Liver (tissue), 9 donors: ENCODE results near the gene SPAG16. TPM values are rescaled to one million over a fixed set of nuclear protein-coding genes. Genes with fewer than 3 reads are reported as not detected.

Source experiments
- DNase-seq: peaks from one replicate; pipeline ENCODE4 v3.0.0-alpha.2; 2017; ENCODE audit warnings: low spot score
- H3K27ac ChIP-seq, 2 donors: one replicate each; pipeline ENCODE4 v1.7.0; 2013; ENCODE audit warnings: inconsistent platforms in 2 of 2, low read length in 2 of 2, control low read depth in 1 of 2, low read depth in 1 of 2, mild to moderate bottlenecking in 1 of 2
- H3K27me3 ChIP-seq, 4 donors: one replicate each; pipeline versions ENCODE4 v1.6.1 to v1.7.0; 2013; ENCODE audit warnings: low read length in 3 of 4, inconsistent platforms in 1 of 4, mild to moderate bottlenecking in 1 of 4, moderate library complexity in 1 of 4; ENCODE audit not compliant: control insufficient read depth in 4 of 4, insufficient read depth in 4 of 4
- H3K36me3 ChIP-seq, 4 donors: one replicate each; pipeline versions ENCODE4 v1.6.1 to v1.7.0; 2013; ENCODE audit warnings: low read length in 3 of 4, mild to moderate bottlenecking in 3 of 4, low read depth in 1 of 4, moderate library complexity in 1 of 4; ENCODE audit not compliant: control insufficient read depth in 4 of 4, insufficient read depth in 3 of 4
- H3K4me1 ChIP-seq, 4 donors: one replicate each; pipeline versions ENCODE4 v1.6.1 to v1.7.0; 2013; ENCODE audit warnings: low read length in 3 of 4, mild to moderate bottlenecking in 3 of 4, moderate library complexity in 1 of 4; ENCODE audit not compliant: control insufficient read depth in 4 of 4, insufficient read depth in 4 of 4
- H3K4me3 ChIP-seq, 3 donors: one replicate each; pipeline versions ENCODE4 v1.6.1 to v1.7.0; 2013; ENCODE audit warnings: low read length in 3 of 3, control low read depth in 1 of 3, low read depth in 1 of 3, mild to moderate bottlenecking in 1 of 3
- H3K9ac ChIP-seq, 2 donors: one replicate each; pipeline ENCODE4 v1.7.0; 2013; ENCODE audit warnings: low read length in 2 of 2, mild to moderate bottlenecking in 2 of 2, moderate library complexity in 2 of 2, control low read depth in 1 of 2, low read depth in 1 of 2
- H3K9me3 ChIP-seq, 4 donors: one replicate each; pipeline versions ENCODE4 v1.6.1 to v1.7.0; 2013; ENCODE audit warnings: low read length in 3 of 4; ENCODE audit not compliant: control insufficient read depth in 4 of 4
- EGR1 ChIP-seq, 2 donors: IDR thresholded peaks; 2 replicates each; pipeline ENCODE4 v1.6.1; 2016 to 2018; ENCODE audit warnings: antibody characterized with exemption in 2 of 2, low read depth in 2 of 2
- FOXA2 ChIP-seq: IDR thresholded peaks from 2 replicates; pipeline ENCODE4 v1.6.1; 2016; ENCODE audit warnings: antibody characterized with exemption
- GABPA ChIP-seq, 2 donors: IDR thresholded peaks in 1 of 2; conservative IDR thresholded peaks in 1 of 2; 2 replicates each; pipeline ENCODE4 v1.6.1; 2016; ENCODE audit warnings: antibody characterized with exemption in 2 of 2, mild to moderate bottlenecking in 1 of 2, moderate library complexity in 1 of 2
- HNF4A ChIP-seq, 2 donors: conservative IDR thresholded peaks; 2 replicates each; pipeline ENCODE4 v1.6.1; 2016; ENCODE audit warnings: antibody characterized with exemption in 2 of 2, mild to moderate bottlenecking in 2 of 2
- HNF4G ChIP-seq: IDR thresholded peaks from 2 replicates; pipeline ENCODE4 v1.6.1; 2016; ENCODE audit warnings: antibody characterized with exemption
- JUND ChIP-seq, 2 donors: IDR thresholded peaks; 2 replicates each; pipeline ENCODE4 v1.6.1; 2016; ENCODE audit warnings: antibody characterized with exemption in 2 of 2
- MAX ChIP-seq: IDR thresholded peaks from 2 replicates; pipeline ENCODE4 v1.6.1; 2016; ENCODE audit warnings: antibody characterized with exemption
- NR2F2 ChIP-seq: IDR thresholded peaks from 2 replicates; pipeline ENCODE4 v1.6.1; 2016; ENCODE audit warnings: antibody characterized with exemption
- RAD21 ChIP-seq, 2 donors: IDR thresholded peaks; 2 replicates each; pipeline ENCODE4 v1.6.1; 2016; ENCODE audit warnings: antibody characterized with exemption in 2 of 2, mild to moderate bottlenecking in 2 of 2
- RXRA ChIP-seq, 2 donors: IDR thresholded peaks; 2 replicates each; pipeline ENCODE4 v1.6.1; 2017 to 2018; ENCODE audit warnings: antibody characterized with exemption in 2 of 2, mild to moderate bottlenecking in 1 of 2
- SP1 ChIP-seq: IDR thresholded peaks from 2 replicates; pipeline ENCODE4 v1.6.1; 2018; ENCODE audit warnings: antibody characterized with exemption, mild to moderate bottlenecking
- TAF1 ChIP-seq: conservative IDR thresholded peaks from 2 replicates; pipeline ENCODE4 v1.6.1; 2016; ENCODE audit warnings: antibody characterized with exemption, mild to moderate bottlenecking
- YY1 ChIP-seq: IDR thresholded peaks from 2 replicates; pipeline ENCODE4 v1.6.1; 2016; ENCODE audit warnings: antibody characterized with exemption, mild to moderate bottlenecking
- WGBS: extraction: QIAGEN DNeasy Blood & Tissue Kit; methylation state at CpG from one replicate; pipeline ENCODE4 v1.1.7; 2013; 5-methylcytosine and 5-hydroxymethylcytosine counted together
- polyA plus RNA-seq, 2 donors: library from polyadenylated mRNA; stranded (reverse) in 1 of 2; unstranded in 1 of 2; fragments of 200-250 nt in 1 of 2; fragments of >200 nt in 1 of 2; fragmentation: Nextera tagmentation in 1 of 2; extraction: Ambion mirVana in 1 of 2; gene quantifications; one replicate each; pipeline versions ENCODE4 v1.2.1 to v1.2.3, GENCODE V29; 2013 to 2015
- total RNA-seq, 2 donors: library from RNA; depleted of rRNA; stranded (reverse); fragments of >200 nt; gene quantifications; one replicate each; pipeline ENCODE4 v1.2.3, GENCODE V29; 2014
- TF ChIP-seq, protein P1 (sequence below): IDR thresholded peaks from 2 replicates; pipeline ENCODE4 v1.6.1; 2016; ENCODE audit warnings: antibody characterized with exemption, mild to moderate bottlenecking
- TF ChIP-seq, protein P2 (sequence below): IDR thresholded peaks from 2 replicates; pipeline ENCODE4 v1.6.1; 2016; ENCODE audit warnings: antibody characterized with exemption
- TF ChIP-seq, protein P3 (sequence below): fragments of 150-350 bp; IDR thresholded peaks from 2 replicates; pipeline ENCODE4 v1.5.1; 2017; ENCODE audit warnings: improper control_type of control experiment, low read depth, low read length; ENCODE audit not compliant: missing input control
- TF ChIP-seq, protein P4 (sequence below): IDR thresholded peaks from 2 replicates; pipeline ENCODE4 v1.6.1; 2016; ENCODE audit warnings: antibody characterized with exemption
- donor health status: healthy.
- donor health status: healthy.
- donor health status: healthy.
- donor health status: healthy.
- donor health status: healthy.

The SPAG16 gene
- total and polyA plus RNA-seq, 4 donors, result 6.4 to 12.7 (median 11.4) TPM

GRCh38 chr2:214076527-214076926 lies 792.3 kb downstream of the SPAG16 start:
- no peak overlapping the region for H3K9ac ChIP-seq
- TF ChIP-seq YY1, result no peak
- TF ChIP-seq, protein P1, sequence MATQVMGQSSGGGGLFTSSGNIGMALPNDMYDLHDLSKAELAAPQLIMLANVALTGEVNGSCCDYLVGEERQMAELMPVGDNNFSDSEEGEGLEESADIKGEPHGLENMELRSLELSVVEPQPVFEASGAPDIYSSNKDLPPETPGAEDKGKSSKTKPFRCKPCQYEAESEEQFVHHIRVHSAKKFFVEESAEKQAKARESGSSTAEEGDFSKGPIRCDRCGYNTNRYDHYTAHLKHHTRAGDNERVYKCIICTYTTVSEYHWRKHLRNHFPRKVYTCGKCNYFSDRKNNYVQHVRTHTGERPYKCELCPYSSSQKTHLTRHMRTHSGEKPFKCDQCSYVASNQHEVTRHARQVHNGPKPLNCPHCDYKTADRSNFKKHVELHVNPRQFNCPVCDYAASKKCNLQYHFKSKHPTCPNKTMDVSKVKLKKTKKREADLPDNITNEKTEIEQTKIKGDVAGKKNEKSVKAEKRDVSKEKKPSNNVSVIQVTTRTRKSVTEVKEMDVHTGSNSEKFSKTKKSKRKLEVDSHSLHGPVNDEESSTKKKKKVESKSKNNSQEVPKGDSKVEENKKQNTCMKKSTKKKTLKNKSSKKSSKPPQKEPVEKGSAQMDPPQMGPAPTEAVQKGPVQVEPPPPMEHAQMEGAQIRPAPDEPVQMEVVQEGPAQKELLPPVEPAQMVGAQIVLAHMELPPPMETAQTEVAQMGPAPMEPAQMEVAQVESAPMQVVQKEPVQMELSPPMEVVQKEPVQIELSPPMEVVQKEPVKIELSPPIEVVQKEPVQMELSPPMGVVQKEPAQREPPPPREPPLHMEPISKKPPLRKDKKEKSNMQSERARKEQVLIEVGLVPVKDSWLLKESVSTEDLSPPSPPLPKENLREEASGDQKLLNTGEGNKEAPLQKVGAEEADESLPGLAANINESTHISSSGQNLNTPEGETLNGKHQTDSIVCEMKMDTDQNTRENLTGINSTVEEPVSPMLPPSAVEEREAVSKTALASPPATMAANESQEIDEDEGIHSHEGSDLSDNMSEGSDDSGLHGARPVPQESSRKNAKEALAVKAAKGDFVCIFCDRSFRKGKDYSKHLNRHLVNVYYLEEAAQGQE, result no peak
- no peak for TF ChIP-seq HNF4A (conservative IDR thresholded peaks at IDR 0.05)
- no peak for TF ChIP-seq RXRA (IDR thresholded peaks at IDR 0.05)
- TF ChIP-seq, protein P2, sequence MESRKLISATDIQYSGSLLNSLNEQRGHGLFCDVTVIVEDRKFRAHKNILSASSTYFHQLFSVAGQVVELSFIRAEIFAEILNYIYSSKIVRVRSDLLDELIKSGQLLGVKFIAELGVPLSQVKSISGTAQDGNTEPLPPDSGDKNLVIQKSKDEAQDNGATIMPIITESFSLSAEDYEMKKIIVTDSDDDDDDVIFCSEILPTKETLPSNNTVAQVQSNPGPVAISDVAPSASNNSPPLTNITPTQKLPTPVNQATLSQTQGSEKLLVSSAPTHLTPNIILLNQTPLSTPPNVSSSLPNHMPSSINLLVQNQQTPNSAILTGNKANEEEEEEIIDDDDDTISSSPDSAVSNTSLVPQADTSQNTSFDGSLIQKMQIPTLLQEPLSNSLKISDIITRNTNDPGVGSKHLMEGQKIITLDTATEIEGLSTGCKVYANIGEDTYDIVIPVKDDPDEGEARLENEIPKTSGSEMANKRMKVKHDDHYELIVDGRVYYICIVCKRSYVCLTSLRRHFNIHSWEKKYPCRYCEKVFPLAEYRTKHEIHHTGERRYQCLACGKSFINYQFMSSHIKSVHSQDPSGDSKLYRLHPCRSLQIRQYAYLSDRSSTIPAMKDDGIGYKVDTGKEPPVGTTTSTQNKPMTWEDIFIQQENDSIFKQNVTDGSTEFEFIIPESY, result no peak
- TF ChIP-seq FOXA2, result no peak
- TF ChIP-seq, protein P3, sequence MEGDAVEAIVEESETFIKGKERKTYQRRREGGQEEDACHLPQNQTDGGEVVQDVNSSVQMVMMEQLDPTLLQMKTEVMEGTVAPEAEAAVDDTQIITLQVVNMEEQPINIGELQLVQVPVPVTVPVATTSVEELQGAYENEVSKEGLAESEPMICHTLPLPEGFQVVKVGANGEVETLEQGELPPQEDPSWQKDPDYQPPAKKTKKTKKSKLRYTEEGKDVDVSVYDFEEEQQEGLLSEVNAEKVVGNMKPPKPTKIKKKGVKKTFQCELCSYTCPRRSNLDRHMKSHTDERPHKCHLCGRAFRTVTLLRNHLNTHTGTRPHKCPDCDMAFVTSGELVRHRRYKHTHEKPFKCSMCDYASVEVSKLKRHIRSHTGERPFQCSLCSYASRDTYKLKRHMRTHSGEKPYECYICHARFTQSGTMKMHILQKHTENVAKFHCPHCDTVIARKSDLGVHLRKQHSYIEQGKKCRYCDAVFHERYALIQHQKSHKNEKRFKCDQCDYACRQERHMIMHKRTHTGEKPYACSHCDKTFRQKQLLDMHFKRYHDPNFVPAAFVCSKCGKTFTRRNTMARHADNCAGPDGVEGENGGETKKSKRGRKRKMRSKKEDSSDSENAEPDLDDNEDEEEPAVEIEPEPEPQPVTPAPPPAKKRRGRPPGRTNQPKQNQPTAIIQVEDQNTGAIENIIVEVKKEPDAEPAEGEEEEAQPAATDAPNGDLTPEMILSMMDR, result no peak
- no peak for TF ChIP-seq SP1
- no peak for TF ChIP-seq MAX
- TF ChIP-seq, protein P4, sequence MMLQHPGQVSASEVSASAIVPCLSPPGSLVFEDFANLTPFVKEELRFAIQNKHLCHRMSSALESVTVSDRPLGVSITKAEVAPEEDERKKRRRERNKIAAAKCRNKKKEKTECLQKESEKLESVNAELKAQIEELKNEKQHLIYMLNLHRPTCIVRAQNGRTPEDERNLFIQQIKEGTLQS, result no peak
- no peak for TF ChIP-seq EGR1 (IDR thresholded peaks at IDR 0.05; ENCODE audit: low read depth in 2 of 2)
- TF ChIP-seq GABPA (IDR thresholded peaks at IDR 0.05 in 1 of 2, conservative IDR thresholded peaks at IDR 0.05 in 1 of 2), result no peak
- TF ChIP-seq TAF1, result no peak
- TF ChIP-seq JUND (IDR thresholded peaks at IDR 0.05), result no peak
- TF ChIP-seq NR2F2, result no peak
- no peak for TF ChIP-seq HNF4G
- no peaks in the 10 kb centered on the region for H3K27me3 ChIP-seq
- no peaks in the 10 kb centered on the region for H3K4me1 ChIP-seq
- H3K4me3 ChIP-seq, result no peak overlapping the region
- H3K27ac ChIP-seq, result no peak overlapping the region
- no peaks in the 10 kb centered on the region for H3K36me3 ChIP-seq
- DNase-seq, result no peak
- H3K9me3 ChIP-seq, result peaks cover 0 to 1% (median 0%) of the 10 kb centered on the region in 4 donors
- 38% methylated on average over 1 of the region's 1 CpG for WGBS

DNA sequence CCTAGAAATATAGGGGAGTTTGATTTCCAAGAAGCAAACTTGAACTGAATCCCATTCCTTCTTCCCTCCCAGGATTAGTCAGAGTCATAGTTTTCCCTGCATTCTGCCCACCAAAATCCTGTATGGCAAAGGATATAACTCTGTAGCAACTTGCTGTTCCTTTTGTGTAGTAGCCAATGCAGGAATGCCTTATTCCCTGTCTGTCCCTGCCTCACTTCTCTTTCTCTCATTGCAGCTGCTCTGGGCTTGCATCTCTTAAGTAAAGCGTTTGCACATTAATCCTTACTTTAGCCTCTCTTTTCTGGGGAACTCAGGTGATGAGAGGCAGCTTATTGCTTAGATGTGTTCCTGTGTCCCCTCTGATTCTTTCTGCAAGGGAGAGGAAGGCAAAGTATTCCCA lies 793.5 kb downstream of the SPAG16 start:
- peaks cover 0 to 1% (median 0%) of the 10 kb centered on the region in 4 donors for H3K9me3 ChIP-seq
- TF ChIP-seq, protein P3, result no peak
- no peak for TF ChIP-seq TAF1
- TF ChIP-seq RAD21 (IDR thresholded peaks at IDR 0.05), result no peak
- TF ChIP-seq HNF4G, result no peak
- no peak for TF ChIP-seq JUND (IDR thresholded peaks at IDR 0.05)
- 57% methylated on average over 1 of the region's 1 CpG for WGBS

More for the DNA sequence above, 793.5 kb downstream of the SPAG16 start:
- Histone ChIP-seq H3K9ac (no peak overlapping the region), H3K36me3 (no peaks in the 10 kb centered on the region), H3K4me3 (no peak overlapping the region), H3K27ac (no peak overlapping the region), H3K27me3 (no peaks in the 10 kb centered on the region), H3K4me1 (no peaks in the 10 kb centered on the region)
- DNase-seq, result no peak
